HG03108 (cell line): ENCODE data around the gene SH3BGR.
"Not testable (repeated sequence)": the region's sequence is repeated elsewhere in the genome, so short reads cannot be mapped to it uniquely, and the experiment has no call there.

ENCODE experiments used
- ATAC-seq: cut with Tn5 transposase; IDR thresholded peaks from one replicate; pipeline ENCODE4 v1.9.1; 2021; ENCODE audit warnings: moderate library complexity; ENCODE audit not compliant: unreplicated experiment

SH3BGR gene

GRCh38 chr21:39540367-39540766 lies 88.6 kb downstream of the SH3BGR start:
- ATAC-seq = not testable (repeated sequence)

GRCh38 chr21:39542736-39543135 lies 91.0 kb downstream of the SH3BGR start:
- no peak for ATAC-seq

- no peak for ATAC-seq
Observed at GRCh38 chr21:39546522-39546921, 94.8 kb downstream of the SH3BGR start.

GRCh38 chr21:39552856-39553255 lies 101.1 kb downstream of the SH3BGR start:
- no peak for ATAC-seq

GRCh38 chr21:39553331-39553730 lies 101.6 kb downstream of the SH3BGR start:
- ATAC-seq = no peak

- no peak for ATAC-seq
Observed at GRCh38 chr21:39555911-39556590, 104.3 kb downstream of the SH3BGR start.

- no peak for ATAC-seq
Observed at GRCh38 chr21:39559511-39559910, 107.7 kb downstream of the SH3BGR start.

GRCh38 chr21:39561140-39561539 lies 109.4 kb downstream of the SH3BGR start:
- ATAC-seq = no peak

GRCh38 chr21:39562791-39563770 lies 111.3 kb downstream of the SH3BGR start:
- ATAC-seq = no peak

GRCh38 chr21:39564200-39564599 lies 112.4 kb downstream of the SH3BGR start:
- ATAC-seq = no peak
